GM21390 (cell line): ENCODE data around the gene FMNL2.
"Not testable (repeated sequence)": the region's sequence is repeated elsewhere in the genome, so short reads cannot be mapped to it uniquely, and the experiment has no call there.

ENCODE experiments used
- ATAC-seq: cut with Tn5 transposase; IDR thresholded peaks from one replicate; pipeline ENCODE4 v1.9.1; 2021; ENCODE audit not compliant: unreplicated experiment

The FMNL2 gene

DNA sequence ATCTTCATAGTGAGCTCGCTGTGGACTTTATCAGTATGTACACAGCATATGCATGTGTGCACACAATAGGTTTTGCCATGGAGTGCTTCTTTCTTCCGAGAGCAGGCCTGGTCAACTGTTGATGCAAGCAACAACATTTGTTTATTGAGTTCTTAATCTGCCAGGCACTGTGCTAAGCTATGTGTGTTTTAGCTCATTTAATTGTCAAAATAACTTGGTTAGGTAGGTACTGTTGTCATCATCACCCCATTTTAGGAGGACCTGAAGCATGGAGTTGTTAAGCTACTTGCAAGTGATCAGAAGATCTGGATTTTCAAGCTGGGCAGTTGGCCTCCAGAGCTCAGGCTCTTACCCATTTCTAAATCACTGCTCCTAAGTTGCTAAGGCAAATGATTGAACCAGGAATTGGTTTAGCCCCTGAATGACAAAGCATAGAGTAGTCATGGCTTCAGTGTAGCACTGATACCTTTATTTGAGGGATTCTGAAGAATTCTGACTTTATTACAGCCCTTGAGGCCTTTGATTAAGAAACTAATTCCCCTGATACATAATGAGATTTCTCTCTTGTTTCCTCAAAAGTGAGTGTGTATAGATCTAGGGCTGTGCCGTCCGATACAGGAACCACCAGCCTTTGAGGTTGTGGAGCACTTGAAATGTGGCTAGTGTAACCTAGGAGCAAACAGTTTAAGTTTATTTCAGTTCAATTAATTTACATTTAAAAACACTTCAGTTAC is 132.9 kb downstream of the FMNL2 start:
- no peak for ATAC-seq

DNA sequence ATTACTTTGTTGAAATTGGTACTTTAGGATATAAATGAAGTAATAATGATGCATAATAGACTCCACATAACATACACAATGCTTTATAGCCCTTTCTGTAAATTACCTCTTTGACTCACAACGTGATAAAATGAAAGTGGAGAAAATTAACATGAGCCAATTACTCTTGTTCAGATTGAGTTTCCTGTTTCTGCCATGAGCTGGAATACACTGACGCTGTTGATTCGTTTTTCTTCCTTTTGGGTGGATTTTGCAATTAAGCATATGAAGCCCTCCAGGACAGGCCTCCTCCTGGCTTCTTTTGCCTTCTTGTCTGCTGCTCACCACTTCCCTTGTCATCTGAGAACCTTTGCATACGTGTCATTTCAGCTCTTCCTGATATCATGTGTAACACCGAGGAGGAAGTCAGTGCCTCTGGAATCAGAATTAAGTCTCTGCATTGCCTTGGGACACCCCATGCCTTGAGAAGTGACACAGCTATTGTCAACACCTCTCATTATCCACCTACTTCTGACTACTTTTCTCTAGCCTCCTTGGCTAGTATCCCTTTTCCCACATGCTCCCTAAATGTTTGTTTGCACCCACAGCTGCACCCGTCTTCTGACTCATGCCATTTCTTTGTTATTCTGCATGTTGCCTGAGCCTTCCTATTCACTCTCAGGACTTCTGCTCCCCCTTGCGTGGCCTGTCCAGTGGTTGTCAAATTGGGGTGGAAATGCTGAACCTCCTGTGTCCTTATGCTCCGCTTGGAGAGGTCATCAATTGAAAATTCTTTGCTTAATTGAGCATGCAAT is 134.1 kb downstream of the FMNL2 start:
- no peak for ATAC-seq

GRCh38 chr2:152470861-152471854 is 136.2 kb downstream of the FMNL2 start:
- ATAC-seq, result no peak

GRCh38 chr2:152472481-152472887 is 137.5 kb downstream of the FMNL2 start:
- ATAC-seq, result no peak

GRCh38 chr2:152473151-152473857 is 138.3 kb downstream of the FMNL2 start:
- no peak for ATAC-seq

- not testable (repeated sequence) for ATAC-seq
Measured at GRCh38 chr2:152474523-152474922, 139.5 kb downstream of the FMNL2 start.

GRCh38 chr2:152475982-152476381 is 141.0 kb downstream of the FMNL2 start:
- ATAC-seq, result no peak

GRCh38 chr2:152477347-152478092 is 142.5 kb downstream of the FMNL2 start:
- no peak for ATAC-seq

GRCh38 chr2:152479282-152479681 is 144.3 kb downstream of the FMNL2 start:
- ATAC-seq, result no peak

DNA sequence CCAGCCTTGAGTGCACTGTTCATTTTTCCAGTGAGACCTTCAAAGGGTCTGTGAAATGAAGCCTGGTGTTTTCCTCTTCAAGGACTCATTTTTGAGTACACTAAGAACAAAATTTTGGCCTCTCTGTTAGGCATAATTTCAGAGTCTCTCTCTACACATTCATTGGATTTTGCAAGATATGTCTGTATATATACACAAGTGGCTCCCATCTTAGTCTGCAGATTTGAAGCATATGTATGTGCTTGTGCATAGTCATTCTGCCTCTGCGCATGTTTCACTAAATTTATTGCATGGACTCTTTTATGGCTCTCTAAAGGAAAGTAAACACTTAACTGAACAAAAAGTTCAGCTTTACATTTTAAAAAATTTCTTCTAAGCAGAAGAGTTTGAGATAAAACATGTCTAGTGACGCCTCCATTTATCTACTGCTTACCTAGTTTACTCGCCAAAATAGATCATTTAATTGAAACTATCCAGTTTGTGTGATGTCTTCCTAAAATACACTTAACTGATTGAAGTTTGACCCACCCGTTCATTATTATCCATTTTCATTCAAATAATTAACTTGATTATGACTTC is 145.9 kb downstream of the FMNL2 start:
- ATAC-seq, result no peak

GRCh38 chr2:152481881-152482583 is 147.1 kb downstream of the FMNL2 start:
- ATAC-seq, result no peak

- no peak for ATAC-seq
Measured at GRCh38 chr2:152483276-152484063, 148.5 kb downstream of the FMNL2 start.

DNA sequence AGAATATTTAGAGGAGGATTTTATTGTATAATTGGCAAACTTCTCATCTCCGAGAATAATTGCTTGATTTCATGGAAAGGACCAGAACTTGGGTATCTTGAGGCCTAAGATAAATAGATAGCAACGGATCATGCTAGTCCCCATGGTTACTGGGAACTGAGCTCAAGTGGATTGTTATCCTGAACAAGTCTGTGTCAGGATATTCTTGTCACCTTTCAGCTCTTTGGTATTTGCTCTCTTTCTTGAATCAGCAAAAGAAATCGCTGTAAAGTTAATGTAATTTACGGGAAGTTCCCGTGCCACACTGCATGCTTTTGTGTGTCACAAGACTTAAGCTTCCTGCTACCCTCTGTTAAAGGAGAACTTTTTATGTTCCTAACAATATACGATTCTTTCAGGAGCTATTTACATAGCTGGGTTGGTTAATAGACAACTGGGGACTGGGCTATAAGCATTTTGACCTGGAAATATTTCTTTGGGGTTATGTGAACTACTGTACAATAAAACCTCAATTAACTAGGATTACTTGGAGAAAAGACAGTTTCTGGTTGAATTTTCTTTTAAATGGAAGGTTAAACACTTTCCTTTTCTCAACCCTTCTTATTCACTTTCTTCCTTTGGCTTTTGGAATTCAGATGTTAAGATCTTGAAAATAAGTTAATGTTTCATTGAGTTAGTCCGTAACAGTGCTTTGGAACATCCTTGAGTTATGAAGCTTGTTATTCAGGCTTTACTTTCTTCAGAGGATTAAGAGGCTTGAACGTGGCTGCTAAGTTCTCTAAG is 151.2 kb downstream of the FMNL2 start:
- no peak for ATAC-seq

GRCh38 chr2:152486737-152487400 is 151.9 kb downstream of the FMNL2 start:
- ATAC-seq, result no peak

DNA sequence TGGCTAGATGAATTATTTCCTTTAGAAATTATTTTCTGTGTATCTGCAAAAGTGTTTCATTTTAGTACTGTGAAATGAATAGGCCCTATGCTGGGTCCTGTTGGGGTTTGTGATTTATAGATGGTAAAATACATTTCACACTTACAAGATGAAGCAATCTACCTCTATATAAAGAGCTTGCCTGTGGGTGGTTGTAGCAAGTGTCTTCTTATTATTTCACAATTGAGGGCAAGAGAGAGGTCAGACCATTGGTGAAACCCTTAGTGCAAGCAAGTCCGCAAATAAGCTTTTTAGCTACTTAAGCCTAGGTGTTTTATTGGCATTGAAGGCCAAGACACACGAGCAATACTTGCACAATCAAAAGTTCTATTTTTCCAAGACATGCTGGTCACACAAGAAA is 153.1 kb downstream of the FMNL2 start:
- no peak for ATAC-seq

GRCh38 chr2:152489364-152489763 is 154.4 kb downstream of the FMNL2 start:
- no peak for ATAC-seq
